ENCODE data around the gene MEAF6. TPM values are rescaled to one million over a fixed set of nuclear protein-coding genes. Genes with fewer than 3 reads are reported as not detected.

Gene MEAF6
- total RNA-seq, 1 donor from 2014 or later = 77.3 TPM

DNA sequence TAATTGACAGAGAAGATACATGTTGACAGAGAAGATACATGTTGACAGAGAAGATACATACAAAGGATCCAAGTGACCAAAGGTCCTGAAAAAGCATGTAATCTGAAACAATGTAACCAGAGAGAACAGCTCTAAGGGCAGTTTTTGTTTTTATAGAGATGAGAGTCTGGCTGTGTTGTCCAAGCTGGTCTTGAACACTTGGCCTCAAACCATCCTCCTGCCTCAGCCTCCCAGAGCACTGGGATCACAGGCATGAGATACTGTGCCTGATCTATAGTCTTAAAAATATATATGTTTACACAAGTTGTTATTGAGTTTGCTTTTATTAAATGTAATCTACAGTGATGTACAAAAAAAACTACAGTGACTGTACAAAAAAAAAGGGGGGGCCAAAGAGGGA lies 12.5 kb downstream of the MEAF6 start:
- Mint-ChIP-seq H3K36me3 (ENCODE audit: low read depth) (peaks cover 10% of the 10 kb centered on the region), H3K9me3 (no peaks in the 10 kb centered on the region), H3K27ac (ENCODE audit: unreplicated experiment) (no peak overlapping the region), H3K4me1 (no peaks in the 10 kb centered on the region), H3K4me3 (no peak overlapping the region), H3K27me3 (ENCODE audit: low read depth) (no peaks in the 10 kb centered on the region)
- DNase-seq (ENCODE audit: low read depth, low spot score) = no peak
- TF ChIP-seq, protein P1, sequence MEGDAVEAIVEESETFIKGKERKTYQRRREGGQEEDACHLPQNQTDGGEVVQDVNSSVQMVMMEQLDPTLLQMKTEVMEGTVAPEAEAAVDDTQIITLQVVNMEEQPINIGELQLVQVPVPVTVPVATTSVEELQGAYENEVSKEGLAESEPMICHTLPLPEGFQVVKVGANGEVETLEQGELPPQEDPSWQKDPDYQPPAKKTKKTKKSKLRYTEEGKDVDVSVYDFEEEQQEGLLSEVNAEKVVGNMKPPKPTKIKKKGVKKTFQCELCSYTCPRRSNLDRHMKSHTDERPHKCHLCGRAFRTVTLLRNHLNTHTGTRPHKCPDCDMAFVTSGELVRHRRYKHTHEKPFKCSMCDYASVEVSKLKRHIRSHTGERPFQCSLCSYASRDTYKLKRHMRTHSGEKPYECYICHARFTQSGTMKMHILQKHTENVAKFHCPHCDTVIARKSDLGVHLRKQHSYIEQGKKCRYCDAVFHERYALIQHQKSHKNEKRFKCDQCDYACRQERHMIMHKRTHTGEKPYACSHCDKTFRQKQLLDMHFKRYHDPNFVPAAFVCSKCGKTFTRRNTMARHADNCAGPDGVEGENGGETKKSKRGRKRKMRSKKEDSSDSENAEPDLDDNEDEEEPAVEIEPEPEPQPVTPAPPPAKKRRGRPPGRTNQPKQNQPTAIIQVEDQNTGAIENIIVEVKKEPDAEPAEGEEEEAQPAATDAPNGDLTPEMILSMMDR (conservative IDR thresholded peaks at IDR 0.05) = no peak

DNA sequence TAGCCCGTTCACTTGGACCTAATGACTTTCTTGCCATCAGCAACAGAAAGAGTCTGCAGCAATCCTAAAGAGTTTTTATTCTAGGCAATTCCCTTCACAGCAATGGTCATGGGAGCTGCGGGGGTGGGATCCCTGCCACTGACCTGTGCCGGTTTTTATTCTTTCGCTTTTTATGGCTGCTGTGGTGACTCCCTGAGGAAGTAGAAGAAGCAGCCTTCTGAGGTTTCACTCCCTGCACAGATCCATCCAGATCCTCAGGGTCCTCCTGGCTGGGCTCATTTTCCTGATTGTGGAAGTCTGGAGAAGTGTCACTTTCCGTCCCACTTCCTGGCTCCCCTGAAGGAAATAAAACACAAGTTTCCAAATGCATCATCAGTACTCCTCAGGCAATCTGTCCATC lies 12.9 kb downstream of the MEAF6 start:
- Mint-ChIP-seq H3K4me1 (no peaks in the 10 kb centered on the region), H3K27me3 (ENCODE audit: low read depth) (no peaks in the 10 kb centered on the region), H3K36me3 (ENCODE audit: low read depth) (peaks cover 10% of the 10 kb centered on the region), H3K9me3 (no peaks in the 10 kb centered on the region), H3K4me3 (no peak overlapping the region), H3K27ac (ENCODE audit: unreplicated experiment) (no peak overlapping the region)
- no peak for DNase-seq (ENCODE audit: low read depth, low spot score)
- TF ChIP-seq, protein P1 (conservative IDR thresholded peaks at IDR 0.05) = no peak

DNA sequence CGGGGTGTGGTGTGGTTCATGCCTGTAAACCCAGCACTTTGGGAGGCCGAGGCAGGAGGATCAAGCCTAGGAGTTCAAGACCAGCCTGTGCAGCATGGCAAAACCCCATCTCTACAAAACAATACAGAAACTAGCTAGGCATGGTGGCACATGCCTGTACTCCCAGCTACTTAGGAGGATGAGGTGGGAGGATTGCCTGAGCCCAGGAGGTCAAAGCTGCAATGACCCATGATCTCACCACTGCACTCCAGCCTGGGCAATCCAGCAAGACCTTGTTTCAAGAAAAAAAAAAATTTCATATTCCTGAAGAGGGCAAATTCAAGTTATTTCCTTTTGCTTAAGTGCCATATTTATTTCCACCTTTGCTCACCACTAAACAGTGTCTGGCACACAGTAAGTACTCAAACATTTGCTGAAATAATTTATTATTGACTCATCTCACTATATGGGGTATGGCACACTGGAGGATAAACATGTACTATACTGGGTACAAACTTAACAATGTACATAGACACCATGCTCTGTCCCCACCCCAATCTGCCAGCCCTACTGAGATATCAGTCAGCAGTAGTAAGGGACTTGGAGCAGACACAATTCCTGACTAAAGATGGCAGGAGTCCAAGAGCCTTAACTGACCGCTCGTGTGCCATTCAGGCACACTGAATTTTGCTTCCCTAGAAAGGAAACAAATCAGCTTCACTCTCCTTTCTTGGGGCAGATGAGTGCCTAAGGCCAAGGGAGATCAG lies 15.5 kb downstream of the MEAF6 start:
- H3K9me3 Mint-ChIP-seq = no peaks in the 10 kb centered on the region
- H3K36me3 Mint-ChIP-seq (ENCODE audit: low read depth) = peaks cover 4% of the 10 kb centered on the region
- TF ChIP-seq, protein P1 (conservative IDR thresholded peaks at IDR 0.05) = no peak
- H3K27ac Mint-ChIP-seq (ENCODE audit: unreplicated experiment) = no peak overlapping the region
- H3K4me1 Mint-ChIP-seq = no peaks in the 10 kb centered on the region
- no peak for DNase-seq (ENCODE audit: low read depth, low spot score)
- H3K4me3 Mint-ChIP-seq = no peak overlapping the region
- H3K27me3 Mint-ChIP-seq (ENCODE audit: low read depth) = no peaks in the 10 kb centered on the region

DNA sequence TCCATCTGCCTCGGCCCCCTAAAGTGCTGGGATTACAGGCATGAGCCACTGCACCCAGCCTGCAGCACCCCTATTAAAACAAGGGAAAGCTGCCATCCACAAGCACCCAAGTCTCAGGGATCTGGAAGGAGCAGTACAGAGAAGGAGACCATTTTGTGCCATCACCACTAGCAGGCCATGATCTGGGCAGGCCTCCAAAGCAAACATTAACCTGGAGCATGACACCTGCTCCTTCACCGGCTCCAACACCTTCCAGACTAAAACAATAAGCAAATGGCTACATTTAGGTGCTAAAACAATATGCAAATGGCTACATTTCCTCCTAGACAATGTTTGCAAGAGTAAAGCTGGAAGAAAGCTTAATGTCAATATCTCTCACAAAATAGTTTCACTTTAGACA lies 16.7 kb downstream of the MEAF6 start:
- Mint-ChIP-seq H3K4me3 (no peak overlapping the region), H3K27ac (ENCODE audit: unreplicated experiment) (no peak overlapping the region), H3K4me1 (no peaks in the 10 kb centered on the region), H3K9me3 (no peaks in the 10 kb centered on the region), H3K36me3 (ENCODE audit: low read depth) (peaks cover 4% of the 10 kb centered on the region), H3K27me3 (ENCODE audit: low read depth) (no peaks in the 10 kb centered on the region)
- TF ChIP-seq, protein P1 (conservative IDR thresholded peaks at IDR 0.05) = no peak
- DNase-seq (ENCODE audit: low read depth, low spot score) = no peak

DNA sequence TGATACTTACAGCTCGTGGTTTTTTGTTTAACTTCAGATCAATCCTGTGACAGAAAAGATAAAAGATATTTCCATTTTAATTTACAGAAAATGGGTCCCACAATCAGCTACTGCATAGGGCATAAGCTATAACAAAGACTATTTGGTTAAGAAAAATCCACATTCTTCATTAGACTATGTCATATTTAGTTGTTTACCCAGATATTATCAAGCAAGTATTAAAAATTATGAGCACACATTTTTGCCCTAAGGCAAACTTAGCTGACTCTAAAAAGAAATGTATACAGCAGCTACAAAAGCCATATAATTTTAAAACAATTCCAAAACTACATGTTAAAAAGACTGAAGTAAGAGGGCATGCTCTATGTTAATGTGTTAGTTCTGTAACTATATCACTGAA lies 18.7 kb downstream of the MEAF6 start:
- H3K27me3 Mint-ChIP-seq (ENCODE audit: low read depth) = no peaks in the 10 kb centered on the region
- H3K36me3 Mint-ChIP-seq (ENCODE audit: low read depth) = peaks cover 5% of the 10 kb centered on the region
- no peak for DNase-seq (ENCODE audit: low read depth, low spot score)
- no peak overlapping the region for H3K27ac Mint-ChIP-seq (ENCODE audit: unreplicated experiment)
- no peaks in the 10 kb centered on the region for H3K4me1 Mint-ChIP-seq
- H3K9me3 Mint-ChIP-seq = no peaks in the 10 kb centered on the region
- TF ChIP-seq, protein P1 (conservative IDR thresholded peaks at IDR 0.05) = no peak
- H3K4me3 Mint-ChIP-seq = no peak overlapping the region

Data from neural crest cell (in vitro differentiated cells).